Middle frontal gyrus (tissue), 1 donor: ENCODE results near the gene ST3GAL5.
"Not testable (repeated sequence)": the region's sequence is repeated elsewhere in the genome, so short reads cannot be mapped to it uniquely, and the experiment has no call there.

Experiments
- DNase-seq: peaks from one replicate; pipeline ENCODE4 v3.0.0-alpha.2; 2015; ENCODE audit warnings: low spot score; ENCODE audit errors: extremely low spot score

Gene ST3GAL5

DNA sequence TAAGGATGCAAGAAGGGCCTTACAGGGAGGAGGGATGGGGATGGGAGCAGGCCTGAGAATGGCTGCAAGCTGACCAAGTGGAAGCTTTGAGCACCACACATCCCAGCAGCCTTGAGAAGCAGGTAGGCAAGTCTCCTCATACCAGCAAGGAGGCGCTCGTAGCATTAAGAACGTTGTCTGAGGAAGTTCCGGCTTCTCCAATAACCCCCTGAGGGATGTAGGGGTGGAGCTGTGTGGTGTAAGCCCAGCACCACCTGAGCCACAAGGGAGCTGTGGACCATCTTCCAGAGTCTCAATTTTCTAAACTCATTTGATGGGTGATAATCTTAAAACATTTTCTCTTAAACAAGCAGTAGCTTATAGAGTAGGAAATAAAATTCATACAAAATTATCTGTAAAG is 50.6 kb downstream of the ST3GAL5 start:
- no peak for DNase-seq

DNA sequence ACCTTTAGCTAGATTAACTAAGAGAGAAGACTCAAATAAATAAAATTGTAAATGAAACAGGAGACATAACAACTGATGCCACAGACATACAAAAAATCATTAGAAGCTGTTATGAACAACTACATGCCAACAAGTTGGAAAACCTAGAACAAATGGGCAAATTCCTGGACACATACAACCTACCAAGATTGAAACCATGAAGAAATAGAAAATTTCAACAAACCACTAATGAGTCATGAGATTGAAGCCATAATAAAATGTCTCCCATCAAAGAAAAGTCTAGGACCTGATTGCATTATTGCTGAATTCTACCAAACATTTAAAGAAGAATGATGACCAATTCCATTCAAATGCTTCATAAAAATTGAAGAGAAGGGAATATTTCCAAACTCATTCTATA is 54.3 kb downstream of the ST3GAL5 start:
- no peak for DNase-seq

GRCh38 chr2:85831735-85832134 is 57.1 kb downstream of the ST3GAL5 start:
- DNase-seq: no peak

DNA sequence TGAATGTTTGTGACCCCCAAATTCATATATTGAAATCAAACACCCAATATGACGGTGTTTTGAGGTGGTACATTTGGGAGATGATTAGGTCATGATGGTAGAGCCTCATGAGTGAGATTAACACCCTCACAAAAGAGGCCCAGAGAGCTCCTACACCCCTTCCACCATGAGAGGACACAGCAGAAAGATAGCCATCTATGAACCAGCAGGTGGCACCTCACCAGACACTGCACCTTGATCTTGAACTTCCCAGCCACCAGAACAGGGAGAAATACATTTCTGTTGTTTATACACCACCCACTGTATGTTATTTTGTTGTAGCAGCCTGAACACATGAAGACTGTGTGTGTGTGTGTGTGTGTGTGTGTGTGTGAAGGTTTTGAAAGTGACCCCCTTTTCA is 58.1 kb downstream of the ST3GAL5 start:
- no peak for DNase-seq

GRCh38 chr2:85829394-85829793 is 59.4 kb downstream of the ST3GAL5 start:
- DNase-seq: not testable (repeated sequence)

- no peak for DNase-seq
These were observed 60.1 kb downstream of the ST3GAL5 start for GRCh38 chr2:85828725-85829124.

GRCh38 chr2:85827879-85828569 is 60.8 kb downstream of the ST3GAL5 start:
- DNase-seq: no peak

DNA sequence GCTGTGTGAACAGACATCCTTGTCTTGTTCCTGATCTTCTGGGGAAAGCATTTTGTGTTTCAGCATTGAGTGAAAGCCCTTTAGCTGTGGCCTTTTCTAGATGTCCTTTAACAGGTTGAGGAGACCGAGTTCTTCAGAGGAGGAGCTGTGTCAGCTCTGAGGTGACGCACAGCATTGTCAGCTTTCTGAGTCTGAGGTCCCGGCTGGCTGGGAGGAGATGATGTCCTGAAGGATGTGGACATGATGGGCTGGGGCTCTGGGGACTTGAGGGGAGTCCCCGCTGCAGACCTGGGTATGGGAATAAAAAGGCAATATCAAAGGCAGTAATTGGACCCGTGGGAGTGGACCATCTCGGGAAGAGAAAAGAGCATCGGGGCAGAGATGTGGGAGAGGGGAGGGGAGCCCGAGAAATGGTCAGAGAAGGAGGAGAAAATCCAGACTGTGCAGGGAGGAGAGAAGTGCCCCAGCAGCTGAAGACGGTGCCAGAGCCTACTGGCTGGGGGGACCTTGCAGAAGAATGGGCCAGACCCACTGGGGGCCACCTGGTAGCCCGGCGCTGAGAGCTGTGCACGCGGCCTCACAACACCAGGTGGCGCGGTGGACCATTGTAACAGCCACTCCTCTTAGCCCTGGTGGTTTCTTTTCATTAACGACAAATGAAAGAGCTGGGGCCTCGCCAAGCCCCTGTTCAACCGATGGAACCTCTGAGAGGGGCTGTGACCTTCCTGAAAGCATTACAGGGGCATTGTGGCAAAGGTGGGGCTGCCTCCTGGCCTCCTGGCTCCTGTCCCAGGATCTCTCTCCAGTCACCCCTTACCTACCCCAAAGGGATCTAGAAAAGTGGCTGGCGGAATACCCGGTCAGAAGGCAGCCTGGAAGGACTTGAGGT is 61.6 kb downstream of the ST3GAL5 start:
- peak; percentile 12 for DNase-seq

DNA sequence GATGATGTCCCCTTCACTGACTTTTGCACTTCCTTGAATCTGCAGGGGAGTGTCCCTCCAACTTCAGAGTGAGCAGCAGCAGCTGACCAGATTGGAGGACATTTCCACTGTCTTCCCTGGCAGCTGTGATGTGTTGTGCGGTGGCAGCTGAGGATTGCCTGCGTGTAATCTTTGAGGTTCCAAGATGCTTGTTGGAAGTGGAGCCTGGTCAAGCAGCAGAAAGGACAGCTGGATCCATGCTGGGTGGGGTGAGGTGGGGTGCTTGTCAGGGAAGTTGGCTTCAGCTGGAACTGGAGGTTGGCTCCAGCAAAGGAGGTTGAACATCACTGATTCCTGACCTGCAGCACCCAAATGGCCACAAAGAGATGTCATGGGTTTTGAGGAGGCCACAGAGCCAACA is 64.8 kb downstream of the ST3GAL5 start:
- DNase-seq: no peak

DNA sequence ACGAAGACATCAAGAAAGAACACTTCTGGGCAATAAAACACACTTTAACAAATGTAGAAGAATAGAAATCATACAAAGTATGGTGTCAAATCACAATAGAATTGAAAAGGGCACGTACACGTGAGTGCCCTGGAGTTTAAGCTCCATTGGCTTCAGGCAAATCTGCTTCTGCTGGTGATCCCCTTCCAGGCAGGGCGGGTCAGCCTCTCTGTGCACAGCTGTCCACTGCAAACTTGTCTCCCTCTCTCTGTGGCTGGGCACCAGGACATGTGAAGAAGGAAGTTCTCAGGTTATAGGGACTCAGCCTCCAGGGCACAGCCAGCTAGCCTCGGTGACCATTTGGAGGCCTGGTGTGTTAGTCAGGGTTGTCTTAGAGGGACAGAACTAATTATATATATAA is 66.0 kb downstream of the ST3GAL5 start:
- no peak for DNase-seq

GRCh38 chr2:85819811-85820510 is 68.8 kb downstream of the ST3GAL5 start:
- no peak for DNase-seq

DNA sequence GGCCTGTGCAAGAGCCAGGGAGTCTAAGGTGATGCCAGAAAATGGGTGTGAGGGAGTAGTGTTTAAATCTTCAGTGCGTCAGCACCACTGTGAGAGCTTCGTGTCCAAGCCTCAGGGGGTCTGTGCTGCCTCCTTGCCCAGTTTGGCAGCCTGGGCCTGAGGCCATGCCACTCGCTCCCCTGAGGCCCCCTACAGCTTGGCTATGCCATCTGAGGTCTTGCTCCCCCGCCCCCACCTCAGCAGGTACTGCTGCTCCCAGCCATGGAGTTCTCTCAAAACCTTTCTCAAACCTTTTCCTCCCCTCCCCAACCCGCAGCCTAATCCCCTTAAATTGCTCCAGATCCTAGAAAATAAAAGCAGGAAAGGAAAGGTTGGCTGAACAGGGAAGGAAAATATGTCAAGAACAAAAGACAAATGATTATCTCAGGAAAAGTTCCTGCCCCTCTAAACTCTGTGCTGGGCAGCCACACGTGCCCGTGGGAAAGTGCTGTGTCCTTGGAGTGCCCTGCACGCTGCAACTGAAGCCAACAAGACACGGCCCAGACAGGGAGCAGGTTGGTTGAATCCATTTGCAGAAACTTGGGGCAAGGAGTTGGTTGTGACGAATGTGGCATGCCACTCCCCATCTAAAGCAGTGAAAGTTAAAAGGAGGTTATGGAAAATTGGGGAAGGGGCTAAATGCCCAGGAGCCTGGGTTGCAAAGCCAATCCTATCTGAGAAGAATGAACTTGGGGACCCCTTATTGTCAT is 73.8 kb downstream of the ST3GAL5 start:
- DNase-seq: no peak

- DNase-seq: peak; percentile 70
These were observed 74.6 kb downstream of the ST3GAL5 start for GRCh38 chr2:85813982-85814801.

- DNase-seq: no peak
These were observed 75.4 kb downstream of the ST3GAL5 start for GRCh38 chr2:85813211-85813981.

DNA sequence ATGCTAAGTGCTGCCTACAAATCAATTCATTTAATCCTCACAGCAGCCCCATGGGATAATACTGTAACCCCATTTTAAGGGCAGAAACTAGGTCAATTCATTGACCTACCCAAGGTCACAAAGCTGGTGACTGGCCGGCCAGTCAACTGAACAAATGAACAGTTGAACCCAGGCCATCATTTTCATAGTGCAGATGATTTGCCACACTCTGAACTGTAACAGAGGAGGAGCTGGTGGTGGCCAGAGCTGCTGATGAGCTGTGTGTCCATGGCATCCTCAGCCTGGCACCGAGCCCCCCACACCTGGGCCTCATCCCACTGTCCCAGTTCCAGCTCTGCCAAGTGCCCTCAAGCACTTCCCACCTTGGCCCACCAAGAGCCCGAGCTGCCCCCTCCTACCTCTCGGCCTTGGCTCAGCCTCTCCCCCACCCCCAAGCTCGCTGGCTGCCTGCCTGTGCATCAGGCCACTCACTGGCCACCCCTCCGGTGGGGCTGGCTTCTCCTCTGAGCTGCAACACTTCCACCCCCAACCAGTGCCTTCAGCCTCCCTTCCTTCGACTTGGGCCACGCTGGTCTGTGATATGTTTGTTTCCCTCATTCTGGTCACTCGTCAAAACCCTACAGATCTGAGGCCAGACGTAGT is 76.6 kb downstream of the ST3GAL5 start:
- no peak for DNase-seq

DNA sequence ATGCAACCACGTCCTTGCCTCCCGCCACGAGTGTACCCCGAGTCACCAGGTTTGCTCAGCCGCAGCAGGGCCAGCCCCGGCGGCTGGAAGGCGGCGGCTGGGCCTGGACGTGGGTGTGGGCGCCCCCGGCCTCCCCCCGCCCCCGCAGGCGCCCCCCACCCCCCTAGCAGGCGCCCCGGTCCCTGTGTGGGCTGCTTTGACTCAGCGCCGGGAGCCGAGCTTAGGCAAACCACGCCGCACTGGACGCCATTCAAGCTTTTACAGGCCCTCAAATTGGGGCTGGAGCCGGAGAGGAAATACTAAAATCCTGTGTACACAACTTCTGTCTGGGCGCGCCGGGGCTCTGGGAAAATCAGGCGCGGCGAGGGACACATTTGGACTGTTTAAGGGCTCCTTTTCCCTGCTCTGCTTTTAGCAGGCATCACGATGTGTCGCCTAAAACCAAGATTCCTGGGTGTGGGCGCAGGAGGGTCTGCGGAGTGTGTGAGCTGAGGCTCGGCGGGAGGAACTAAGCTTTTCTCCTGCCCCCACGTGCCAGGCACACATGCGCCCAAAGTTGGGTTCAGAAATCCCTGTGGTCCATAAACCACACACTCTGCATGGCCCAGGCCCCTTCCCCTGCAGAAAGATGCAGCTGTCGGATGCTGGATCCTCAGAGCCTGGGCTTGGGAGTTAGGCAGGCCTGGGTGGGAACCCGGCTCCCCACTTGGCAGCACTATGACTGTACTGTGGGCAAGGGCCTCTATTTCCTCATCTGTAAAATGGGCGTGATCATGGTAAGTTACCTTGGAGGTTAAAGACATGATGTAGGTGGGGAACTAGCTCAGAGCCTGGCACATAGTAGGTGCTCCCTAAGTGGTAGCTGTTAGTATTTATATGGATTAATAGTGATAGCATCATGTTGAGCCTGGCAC is 77.4 kb downstream of the ST3GAL5 start:
- DNase-seq: no peak

DNA sequence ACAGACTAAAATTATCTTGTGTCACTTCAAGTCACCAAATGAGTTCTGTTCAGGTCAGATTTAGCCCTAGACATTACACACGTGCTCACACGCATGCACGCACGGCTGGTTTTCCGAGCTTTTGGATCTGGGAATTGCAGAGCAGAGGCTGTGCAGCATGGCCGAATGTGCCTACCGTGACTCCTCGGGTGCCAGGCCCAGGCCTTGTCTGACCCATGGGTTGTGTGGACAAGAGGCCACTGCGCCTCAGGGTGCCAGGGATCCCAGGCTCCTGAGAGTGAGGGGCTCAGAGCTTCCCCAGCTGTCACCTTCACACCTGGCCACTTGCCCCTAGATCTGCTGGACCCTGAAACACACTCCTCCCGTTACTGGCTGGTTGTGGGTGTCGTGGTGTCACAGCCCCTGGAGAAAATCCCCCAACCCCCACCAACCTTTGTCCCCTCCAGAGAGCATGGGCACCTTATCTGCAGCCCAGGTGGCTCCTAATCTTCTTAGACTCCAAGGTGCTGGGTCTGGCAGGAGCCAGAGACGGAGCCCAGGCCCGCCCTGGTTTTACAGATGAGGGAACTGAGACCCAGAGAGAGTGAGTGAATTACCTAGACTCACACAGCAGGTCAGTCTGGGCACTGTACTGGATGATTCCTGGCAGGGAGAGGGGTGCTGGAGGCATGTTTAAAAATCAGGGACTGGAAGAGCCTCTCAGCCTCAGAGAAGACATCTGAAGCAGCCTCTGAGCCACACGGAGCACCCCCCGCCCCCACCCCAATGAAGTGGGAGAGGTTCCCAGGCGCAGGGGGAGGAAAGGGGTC is 78.2 kb downstream of the ST3GAL5 start:
- no peak for DNase-seq
